GM12878 (cell line): ENCODE data around the gene FABP1. TPM values are rescaled to one million over a fixed set of nuclear protein-coding genes. Genes with fewer than 3 reads are reported as not detected.

Experiments used
- ATAC-seq: fragments of 200-7000 bp; cut with Tn5 transposase; 3 replicates; pipeline ENCODE4 v1.9.1; 2020; ENCODE audit warnings: mild to moderate bottlenecking, moderate library complexity
- BruUV-seq: library from RNA; stranded (reverse); fragments of 400-500 nt; replicated peaks from 2 replicates; lab custom pipeline; 2021; lab: Mats Ljungman, UMichigan
- CTCF ChIA-PET: fragments of 300-600 bp; sonication (Branson Sonifier 250); formaldehyde crosslinking; extraction: SDS; loops from one replicate; lab custom pipeline; 2021; ENCODE audit warnings: inconsistent platforms; lab: Yijun Ruan, JAX
- POLR2A ChIA-PET: fragments of 350-600 bp; formaldehyde crosslinking; extraction: SDS; loops from one replicate; lab custom pipeline; 2021; ENCODE audit warnings: inconsistent platforms; lab: Charles Lee
- RAD21 ChIA-PET: fragments of 300-600 bp; sonication (Branson Sonifier 250); formaldehyde crosslinking; loops from one replicate; lab custom pipeline; 2023; ENCODE audit warnings: antibody characterized with exemption; ENCODE audit not compliant: unreplicated experiment; lab: Charles Lee
- SMC1A ChIA-PET: fragments of 300-600 bp; sonication (Branson Sonifier 250); formaldehyde crosslinking; loops from one replicate; lab custom pipeline; 2023; ENCODE audit not compliant: unreplicated experiment, uncharacterized antibody; lab: Charles Lee
- DNase-seq: peaks from one replicate; pipeline ENCODE4 v3.0.0-alpha.2; 2011; ENCODE audit warnings: low read depth, low spot score
- FAIRE-seq: peaks from 3 replicates; lab custom pipeline; 2011; peaks lifted over from hg19 to GRCh38; lab: Jason Lieb, UNC
- H2AFZ ChIP-seq: 2 replicates; pipeline ENCODE4 v1.6.0; 2011; ENCODE audit warnings: low read depth, low read length, control low read depth; ENCODE audit not compliant: control insufficient read depth
- H3K27ac ChIP-seq: 2 replicates; pipeline ENCODE4 v1.5.1; 2011; ENCODE audit warnings: control low read depth; ENCODE audit not compliant: control insufficient read depth, insufficient read depth
- H3K27me3 ChIP-seq, 2 experiments: replicated peaks in 1 of 2; 2 replicates each; pipeline versions ENCODE4 v1.6.0 to v1.6.1; 2011; ENCODE audit warnings: low read length in 1 of 2; ENCODE audit not compliant: control insufficient read depth in 2 of 2, insufficient read depth in 2 of 2
- H3K36me3 ChIP-seq, 2 experiments: 2 replicates each; pipeline ENCODE4 v1.5.1; 2011; ENCODE audit warnings: low read length in 1 of 2; ENCODE audit not compliant: control insufficient read depth in 2 of 2, insufficient read depth in 2 of 2
- H3K4me1 ChIP-seq: 2 replicates; pipeline ENCODE4 v1.6.1; 2011; ENCODE audit warnings: mild to moderate bottlenecking, low read length, moderate library complexity, mixed read lengths; ENCODE audit not compliant: control insufficient read depth, insufficient read depth
- H3K4me2 ChIP-seq: 2 replicates; pipeline ENCODE4 v1.6.0; 2011; ENCODE audit warnings: control low read depth; ENCODE audit not compliant: control insufficient read depth, insufficient read depth
- H3K4me3 ChIP-seq: fragments of 200-600 bp; sonication (generic); 2 replicates; pipeline ENCODE4 v1.5.1; 2016
- H3K79me2 ChIP-seq: 2 replicates; pipeline ENCODE4 v1.6.0; 2011; ENCODE audit warnings: low read length; ENCODE audit not compliant: control insufficient read depth, insufficient read depth
- H3K9ac ChIP-seq: 2 replicates; pipeline ENCODE4 v1.8.0; 2011; ENCODE audit warnings: low read length, control low read depth, mixed read lengths; ENCODE audit not compliant: control insufficient read depth, insufficient read depth
- H3K9me3 ChIP-seq: replicated peaks from 3 replicates; pipeline ENCODE4 v1.5.1; 2011; ENCODE audit warnings: mild to moderate bottlenecking, low read length; ENCODE audit not compliant: control insufficient read depth, insufficient read depth
- H4K20me1 ChIP-seq: 2 replicates; pipeline ENCODE4 v1.6.0; 2011; ENCODE audit not compliant: control insufficient read depth, insufficient read depth
- BACH1 ChIP-seq: fragments of 450-650 bp; IDR thresholded peaks from 2 replicates; pipeline ENCODE4 v1.6.1; 2017; ENCODE audit warnings: mild to moderate bottlenecking, borderline replicate concordance
- EP300 ChIP-seq, 2 experiments: fragments of 150-350 bp in 1 of 2; IDR thresholded peaks; 2 replicates each; pipeline ENCODE4 v1.6.1; 2011 to 2012; ENCODE audit warnings: low read depth in 2 of 2, low read length in 2 of 2, borderline replicate concordance in 1 of 2, improper control_type of control experiment in 1 of 2, inconsistent platforms in 1 of 2; ENCODE audit not compliant: control insufficient read depth in 1 of 2
- EZH2 ChIP-seq: IDR thresholded peaks from 2 replicates; pipeline ENCODE4 v1.6.1; 2012; ENCODE audit warnings: low read depth, mild to moderate bottlenecking, control low read depth, inconsistent platforms, low read length, borderline replicate concordance; ENCODE audit not compliant: control insufficient read depth
- FOXK2 ChIP-seq: fragments of 450-650 bp; IDR thresholded peaks from 2 replicates; pipeline ENCODE4 v1.6.1; 2017; ENCODE audit warnings: mild to moderate bottlenecking, moderate library complexity
- HDAC6 ChIP-seq: fragments of 200-600 bp; sonication (generic); IDR thresholded peaks from one replicate; pipeline ENCODE4 v1.8.0; 2017; ENCODE audit warnings: antibody characterized with exemption; ENCODE audit not compliant: unreplicated experiment
- KAT2A ChIP-seq: conservative IDR thresholded peaks from 2 replicates; pipeline ENCODE4 v1.6.1; 2011; ENCODE audit warnings: low read depth, low read length; ENCODE audit not compliant: control insufficient read depth
- NFYA ChIP-seq: IDR thresholded peaks from 2 replicates; pipeline ENCODE4 v1.6.1; 2011; ENCODE audit warnings: low read depth, mild to moderate bottlenecking, low read length, improper control_type of control experiment, borderline replicate concordance
- PAX5 ChIP-seq: IDR thresholded peaks from 2 replicates; pipeline ENCODE4 v1.6.1; 2011; ENCODE audit warnings: low read depth, low read length, borderline replicate concordance
- POLR2AphosphoS5 ChIP-seq: IDR thresholded peaks from 2 replicates; pipeline ENCODE4 v1.6.1; 2011; ENCODE audit warnings: mild to moderate bottlenecking, low read length, inconsistent platforms
- RAD21 ChIP-seq: IDR thresholded peaks from 2 replicates; pipeline ENCODE4 v1.6.1; 2011; ENCODE audit warnings: mild to moderate bottlenecking, low read depth, low read length, moderate library complexity; ENCODE audit not compliant: insufficient read depth
- RAD51 ChIP-seq: fragments of 450-650 bp; IDR thresholded peaks from 2 replicates; pipeline ENCODE4 v1.6.1; 2016; ENCODE audit warnings: moderate library complexity, mild to moderate bottlenecking, inconsistent platforms
- SIX5 ChIP-seq: IDR thresholded peaks from 2 replicates; pipeline ENCODE4 v1.6.1; 2011; ENCODE audit warnings: mild to moderate bottlenecking, low read depth, low read length, moderate library complexity; ENCODE audit not compliant: severe bottlenecking
- SMC3 ChIP-seq: IDR thresholded peaks from 2 replicates; pipeline ENCODE4 v1.6.1; 2011; ENCODE audit warnings: low read length, improper control_type of control experiment, borderline replicate concordance
- SP1 ChIP-seq: IDR thresholded peaks from one replicate; pipeline ENCODE4 v1.6.1; 2011; ENCODE audit warnings: low read depth, low read length
- WGBS: methylation state at CpG from one replicate; pipeline ENCODE4 v1.1.6; 2016; ENCODE audit warnings: low lambda C conversion rate; ENCODE audit not compliant: insufficient replicate concordance, insufficient coverage; ENCODE audit errors: missing lambda C conversion rate; 5-methylcytosine and 5-hydroxymethylcytosine counted together
- in situ Hi-C: fragments of 300-500 bp; cut with MboI; formaldehyde crosslinking; loops from 9 replicates; pipeline ENCODE4 v1.14.3; 2018; ENCODE audit warnings: mixed read lengths
- intact Hi-C: fragments of 100-400 bp; cut with micrococcal nuclease; formaldehyde crosslinking; loops from one replicate; pipeline ENCODE4 v1.14.2; 2022; ENCODE audit not compliant: unreplicated experiment
- polyA plus RNA-seq, 11 experiments: library from polyadenylated mRNA; depleted of rRNA in 4 of 11; unstranded in 6 of 11; stranded (reverse) in 5 of 11; fragments of >200 nt; fragmentation: Nextera tagmentation in 4 of 11; fragmentation: Illumina TruSeq in 1 of 11; extraction: Ambion mirVana in 4 of 11; extraction: Trizol in 1 of 11; gene quantifications; 1 replicate in 1 of 11; 2 replicates in 10 of 11; pipeline versions ENCODE4 v1.2.1 to v1.2.3, GENCODE V29; 2011 to 2016; ENCODE audit warnings: inconsistent platforms in 2 of 11, missing spikeins in 2 of 11, low read depth in 1 of 11
- total RNA-seq, 4 experiments: library from RNA; depleted of rRNA in 3 of 4; stranded (reverse); fragments of >200 nt in 3 of 4; fragmentation: Illumina TruSeq in 1 of 4; extraction: Trizol in 1 of 4; gene quantifications; 2 replicates each; pipeline versions ENCODE4 v1.2.1 to v1.2.3, GENCODE V29; 2013 to 2021
- TF ChIP-seq, protein P1 (sequence below): fragments of 450-650 bp; IDR thresholded peaks from 2 replicates; pipeline ENCODE4 v1.6.1; 2017; ENCODE audit warnings: low read depth, mild to moderate bottlenecking, moderate library complexity
- TF ChIP-seq, protein P2 (sequence below): IDR thresholded peaks from 2 replicates; pipeline ENCODE4 v1.6.1; 2011; ENCODE audit warnings: low read depth, low read length, improper control_type of control experiment, borderline replicate concordance
- TF ChIP-seq, protein P3 (sequence below): fragments of 450-650 bp; IDR thresholded peaks from 2 replicates; pipeline ENCODE4 v1.6.1; 2017; ENCODE audit warnings: mild to moderate bottlenecking, moderate library complexity

The FABP1 gene
- total and polyA plus RNA-seq, 10 of the 15 experiments (the other 5 are each of a cell fraction or from before 2014, with no cell fraction given) = not detected

DNA sequence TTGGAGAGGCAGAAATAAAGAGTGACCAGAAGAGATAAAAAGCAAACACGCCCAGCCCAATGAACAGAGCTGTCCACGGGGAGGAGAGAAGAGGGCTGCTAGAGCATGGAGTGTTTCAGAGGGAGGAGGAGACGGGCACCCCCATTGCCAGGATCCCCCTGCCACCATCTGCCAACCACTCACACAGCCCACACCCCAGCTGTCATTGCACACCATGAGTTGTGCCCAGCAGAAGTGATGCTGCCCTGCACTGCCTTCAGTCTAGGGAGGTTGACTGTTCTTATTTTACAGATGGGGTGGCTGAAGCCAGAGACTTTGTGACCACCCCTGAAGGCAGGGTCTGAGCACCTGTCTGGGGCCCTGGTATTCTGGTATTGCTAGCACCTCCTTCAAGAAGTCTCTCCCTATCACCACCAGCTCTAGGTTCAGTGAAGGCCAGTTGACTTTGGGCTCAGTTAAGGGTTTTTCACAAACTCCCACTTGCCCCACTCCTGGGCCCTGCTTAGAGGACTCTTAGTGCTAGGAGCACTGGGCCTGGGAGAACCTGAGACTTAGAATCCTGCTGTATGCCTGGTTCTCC lies 2.4 kb downstream of the FABP1 start:
- ChIA-PET CTCF (no interaction called here), RAD21 (no interaction called here), SMC1A (interaction anchor here (0.6 kb wide), 1 partner anchor 9 kb away, joined by 3 read pairs; no protein-coding TSS in a partner anchor), POLR2A (no interaction called here)
- no peak for TF ChIP-seq PAX5
- TF ChIP-seq, protein P1, sequence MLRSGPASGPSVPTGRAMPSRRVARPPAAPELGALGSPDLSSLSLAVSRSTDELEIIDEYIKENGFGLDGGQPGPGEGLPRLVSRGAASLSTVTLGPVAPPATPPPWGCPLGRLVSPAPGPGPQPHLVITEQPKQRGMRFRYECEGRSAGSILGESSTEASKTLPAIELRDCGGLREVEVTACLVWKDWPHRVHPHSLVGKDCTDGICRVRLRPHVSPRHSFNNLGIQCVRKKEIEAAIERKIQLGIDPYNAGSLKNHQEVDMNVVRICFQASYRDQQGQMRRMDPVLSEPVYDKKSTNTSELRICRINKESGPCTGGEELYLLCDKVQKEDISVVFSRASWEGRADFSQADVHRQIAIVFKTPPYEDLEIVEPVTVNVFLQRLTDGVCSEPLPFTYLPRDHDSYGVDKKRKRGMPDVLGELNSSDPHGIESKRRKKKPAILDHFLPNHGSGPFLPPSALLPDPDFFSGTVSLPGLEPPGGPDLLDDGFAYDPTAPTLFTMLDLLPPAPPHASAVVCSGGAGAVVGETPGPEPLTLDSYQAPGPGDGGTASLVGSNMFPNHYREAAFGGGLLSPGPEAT = no peak
- TF ChIP-seq FOXK2 = no peak
- no peak for TF ChIP-seq SIX5
- TF ChIP-seq, protein P2, sequence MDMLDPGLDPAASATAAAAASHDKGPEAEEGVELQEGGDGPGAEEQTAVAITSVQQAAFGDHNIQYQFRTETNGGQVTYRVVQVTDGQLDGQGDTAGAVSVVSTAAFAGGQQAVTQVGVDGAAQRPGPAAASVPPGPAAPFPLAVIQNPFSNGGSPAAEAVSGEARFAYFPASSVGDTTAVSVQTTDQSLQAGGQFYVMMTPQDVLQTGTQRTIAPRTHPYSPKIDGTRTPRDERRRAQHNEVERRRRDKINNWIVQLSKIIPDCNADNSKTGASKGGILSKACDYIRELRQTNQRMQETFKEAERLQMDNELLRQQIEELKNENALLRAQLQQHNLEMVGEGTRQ = no peak
- no peak for TF ChIP-seq RAD51
- TF ChIP-seq SMC3 = no peak
- no peak for TF ChIP-seq KAT2A
- no peak for TF ChIP-seq NFYA
- no peak for TF ChIP-seq BACH1
- no peak for TF ChIP-seq POLR2AphosphoS5
- no peak for TF ChIP-seq SP1
- TF ChIP-seq EP300 (IDR thresholded peaks at IDR 0.05; ENCODE audit: borderline replicate concordance in 1 of 2, control insufficient read depth in 1 of 2, low read depth in 2 of 2, low read length in 2 of 2) = no peak
- TF ChIP-seq, protein P3, sequence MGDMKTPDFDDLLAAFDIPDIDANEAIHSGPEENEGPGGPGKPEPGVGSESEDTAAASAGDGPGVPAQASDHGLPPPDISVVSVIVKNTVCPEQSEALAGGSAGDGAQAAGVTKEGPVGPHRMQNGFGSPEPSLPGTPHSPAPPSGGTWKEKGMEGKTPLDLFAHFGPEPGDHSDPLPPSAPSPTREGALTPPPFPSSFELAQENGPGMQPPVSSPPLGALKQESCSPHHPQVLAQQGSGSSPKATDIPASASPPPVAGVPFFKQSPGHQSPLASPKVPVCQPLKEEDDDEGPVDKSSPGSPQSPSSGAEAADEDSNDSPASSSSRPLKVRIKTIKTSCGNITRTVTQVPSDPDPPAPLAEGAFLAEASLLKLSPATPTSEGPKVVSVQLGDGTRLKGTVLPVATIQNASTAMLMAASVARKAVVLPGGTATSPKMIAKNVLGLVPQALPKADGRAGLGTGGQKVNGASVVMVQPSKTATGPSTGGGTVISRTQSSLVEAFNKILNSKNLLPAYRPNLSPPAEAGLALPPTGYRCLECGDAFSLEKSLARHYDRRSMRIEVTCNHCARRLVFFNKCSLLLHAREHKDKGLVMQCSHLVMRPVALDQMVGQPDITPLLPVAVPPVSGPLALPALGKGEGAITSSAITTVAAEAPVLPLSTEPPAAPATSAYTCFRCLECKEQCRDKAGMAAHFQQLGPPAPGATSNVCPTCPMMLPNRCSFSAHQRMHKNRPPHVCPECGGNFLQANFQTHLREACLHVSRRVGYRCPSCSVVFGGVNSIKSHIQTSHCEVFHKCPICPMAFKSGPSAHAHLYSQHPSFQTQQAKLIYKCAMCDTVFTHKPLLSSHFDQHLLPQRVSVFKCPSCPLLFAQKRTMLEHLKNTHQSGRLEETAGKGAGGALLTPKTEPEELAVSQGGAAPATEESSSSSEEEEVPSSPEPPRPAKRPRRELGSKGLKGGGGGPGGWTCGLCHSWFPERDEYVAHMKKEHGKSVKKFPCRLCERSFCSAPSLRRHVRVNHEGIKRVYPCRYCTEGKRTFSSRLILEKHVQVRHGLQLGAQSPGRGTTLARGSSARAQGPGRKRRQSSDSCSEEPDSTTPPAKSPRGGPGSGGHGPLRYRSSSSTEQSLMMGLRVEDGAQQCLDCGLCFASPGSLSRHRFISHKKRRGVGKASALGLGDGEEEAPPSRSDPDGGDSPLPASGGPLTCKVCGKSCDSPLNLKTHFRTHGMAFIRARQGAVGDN = no peak
- no peak for TF ChIP-seq HDAC6
- TF ChIP-seq EZH2 = no peak
- TF ChIP-seq RAD21 = no peak
- Histone ChIP-seq H3K4me3 (no peak overlapping the region), H2AFZ (no peak overlapping the region), H3K36me3 (no peaks in the 10 kb centered on the region), H3K9me3 (no peaks in the 10 kb centered on the region), H3K27me3 (no peaks in the 10 kb centered on the region; a peak in 1 of 4 replicates), H3K27ac (no peak overlapping the region), H4K20me1 (no peaks in the 10 kb centered on the region), H3K4me1 (no peaks in the 10 kb centered on the region), H3K9ac (no peak overlapping the region), H3K4me2 (no peak overlapping the region), H3K79me2 (no peaks in the 10 kb centered on the region)
- BruUV-seq = no TSS peak
- no peak for DNase-seq
- no peak for FAIRE-seq
- intact Hi-C loops = no loop called here
- in situ Hi-C loops = no loop called here
- ATAC-seq = no peak
- WGBS = 4% methylated on average over 3 of the region's 3 CpGs
